Mammary epithelial cell (primary cell): Measurements from ENCODE around the gene PPP2R5D.

Experiments used
- EZH2 ChIP-seq: IDR thresholded peaks from 2 replicates; pipeline ENCODE4 v1.6.1; 2012; ENCODE audit warnings: low read length, inconsistent platforms, borderline replicate concordance
- TF ChIP-seq, protein P1 (sequence below), 2 donors: IDR thresholded peaks in 1 of 2; conservative IDR thresholded peaks in 1 of 2; 2 replicates each; pipeline ENCODE4 v1.5.1; 2011 to 2012; ENCODE audit warnings: inconsistent platforms in 2 of 2, low read length in 2 of 2, mild to moderate bottlenecking in 2 of 2, control low read depth in 1 of 2, low read depth in 1 of 2; ENCODE audit not compliant: insufficient read depth in 1 of 2; ENCODE audit errors: extremely low read depth in 1 of 2

GRCh38 chr6:42993445-42993844 lies 9.1 kb downstream of the PPP2R5D start:
- TF ChIP-seq, protein P1, sequence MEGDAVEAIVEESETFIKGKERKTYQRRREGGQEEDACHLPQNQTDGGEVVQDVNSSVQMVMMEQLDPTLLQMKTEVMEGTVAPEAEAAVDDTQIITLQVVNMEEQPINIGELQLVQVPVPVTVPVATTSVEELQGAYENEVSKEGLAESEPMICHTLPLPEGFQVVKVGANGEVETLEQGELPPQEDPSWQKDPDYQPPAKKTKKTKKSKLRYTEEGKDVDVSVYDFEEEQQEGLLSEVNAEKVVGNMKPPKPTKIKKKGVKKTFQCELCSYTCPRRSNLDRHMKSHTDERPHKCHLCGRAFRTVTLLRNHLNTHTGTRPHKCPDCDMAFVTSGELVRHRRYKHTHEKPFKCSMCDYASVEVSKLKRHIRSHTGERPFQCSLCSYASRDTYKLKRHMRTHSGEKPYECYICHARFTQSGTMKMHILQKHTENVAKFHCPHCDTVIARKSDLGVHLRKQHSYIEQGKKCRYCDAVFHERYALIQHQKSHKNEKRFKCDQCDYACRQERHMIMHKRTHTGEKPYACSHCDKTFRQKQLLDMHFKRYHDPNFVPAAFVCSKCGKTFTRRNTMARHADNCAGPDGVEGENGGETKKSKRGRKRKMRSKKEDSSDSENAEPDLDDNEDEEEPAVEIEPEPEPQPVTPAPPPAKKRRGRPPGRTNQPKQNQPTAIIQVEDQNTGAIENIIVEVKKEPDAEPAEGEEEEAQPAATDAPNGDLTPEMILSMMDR (conservative IDR thresholded peaks at IDR 0.05 in 1 of 2, IDR thresholded peaks at IDR 0.05 in 1 of 2; ENCODE audit: extremely low read depth in 1 of 2, insufficient read depth in 1 of 2, low read depth in 1 of 2, low read length in 2 of 2) = no peak
- no peak for TF ChIP-seq EZH2
